Effector CD8-positive, alpha-beta T cell (primary cell): ENCODE data around the gene MXI1.
A peak's percentile ranks its signal among the peaks of the same experiment; 100 is the strongest.

ENCODE experiments used
- DNase-seq: peaks from one replicate; lab custom pipeline; 2025; lab: John Stamatoyannopoulos, UW

The MXI1 gene

GRCh38 chr10:110215286-110216170 lies 8.1 kb downstream of the MXI1 start:
- no peak for DNase-seq

GRCh38 chr10:110216240-110216639 lies 8.8 kb downstream of the MXI1 start:
- DNase-seq, result no peak

- DNase-seq, result no peak
Observed at GRCh38 chr10:110216942-110217661, 9.7 kb downstream of the MXI1 start.

GRCh38 chr10:110217662-110218008 lies 10.2 kb downstream of the MXI1 start:
- DNase-seq, result no peak

GRCh38 chr10:110218632-110219031 lies 11.2 kb downstream of the MXI1 start:
- no peak for DNase-seq

GRCh38 chr10:110219884-110220283 lies 12.5 kb downstream of the MXI1 start:
- no peak for DNase-seq

- no peak for DNase-seq
Observed at GRCh38 chr10:110220398-110220797, 13.0 kb downstream of the MXI1 start.

GRCh38 chr10:110221044-110221720 lies 13.8 kb downstream of the MXI1 start:
- no peak for DNase-seq

- peak; percentile 58 for DNase-seq
Observed at GRCh38 chr10:110221721-110222261, 14.4 kb downstream of the MXI1 start.

GRCh38 chr10:110222641-110223297 lies 15.4 kb downstream of the MXI1 start:
- DNase-seq, result no peak

- no peak for DNase-seq
Observed at GRCh38 chr10:110223298-110223925, 16.0 kb downstream of the MXI1 start.

GRCh38 chr10:110224992-110225391 lies 17.6 kb downstream of the MXI1 start:
- DNase-seq, result no peak

- DNase-seq, result no peak
Observed at GRCh38 chr10:110225441-110225755, 18.0 kb downstream of the MXI1 start.

- DNase-seq, result peak; percentile 88
Observed at GRCh38 chr10:110225756-110226542, 18.5 kb downstream of the MXI1 start.

- peak; percentile 88 for DNase-seq
Observed at GRCh38 chr10:110226543-110226925, 19.1 kb downstream of the MXI1 start.

- DNase-seq, result peak; percentile 81
Observed at GRCh38 chr10:110226926-110227641, 19.7 kb downstream of the MXI1 start.

GRCh38 chr10:110228066-110228465 lies 20.7 kb downstream of the MXI1 start:
- DNase-seq, result no peak

- no peak for DNase-seq
Observed at GRCh38 chr10:110229155-110229554, 21.8 kb downstream of the MXI1 start.

- no peak for DNase-seq
Observed at GRCh38 chr10:110233846-110234245, 26.4 kb downstream of the MXI1 start.

- DNase-seq, result no peak
Observed at GRCh38 chr10:110237894-110238480, 30.6 kb downstream of the MXI1 start.
